ENCODE results near the gene WNT3.
"Not testable (repeated sequence)": the region's sequence is repeated elsewhere in the genome, so short reads cannot be mapped to it uniquely, and the experiment has no call there.

- TF ChIP-seq, protein P1, sequence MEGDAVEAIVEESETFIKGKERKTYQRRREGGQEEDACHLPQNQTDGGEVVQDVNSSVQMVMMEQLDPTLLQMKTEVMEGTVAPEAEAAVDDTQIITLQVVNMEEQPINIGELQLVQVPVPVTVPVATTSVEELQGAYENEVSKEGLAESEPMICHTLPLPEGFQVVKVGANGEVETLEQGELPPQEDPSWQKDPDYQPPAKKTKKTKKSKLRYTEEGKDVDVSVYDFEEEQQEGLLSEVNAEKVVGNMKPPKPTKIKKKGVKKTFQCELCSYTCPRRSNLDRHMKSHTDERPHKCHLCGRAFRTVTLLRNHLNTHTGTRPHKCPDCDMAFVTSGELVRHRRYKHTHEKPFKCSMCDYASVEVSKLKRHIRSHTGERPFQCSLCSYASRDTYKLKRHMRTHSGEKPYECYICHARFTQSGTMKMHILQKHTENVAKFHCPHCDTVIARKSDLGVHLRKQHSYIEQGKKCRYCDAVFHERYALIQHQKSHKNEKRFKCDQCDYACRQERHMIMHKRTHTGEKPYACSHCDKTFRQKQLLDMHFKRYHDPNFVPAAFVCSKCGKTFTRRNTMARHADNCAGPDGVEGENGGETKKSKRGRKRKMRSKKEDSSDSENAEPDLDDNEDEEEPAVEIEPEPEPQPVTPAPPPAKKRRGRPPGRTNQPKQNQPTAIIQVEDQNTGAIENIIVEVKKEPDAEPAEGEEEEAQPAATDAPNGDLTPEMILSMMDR (conservative IDR thresholded peaks at IDR 0.05; ENCODE audit: low read depth in 2 of 2) = not testable (repeated sequence)
- TF ChIP-seq ZNF114 (CRISPR knock-in tag; IDR thresholded peaks at IDR 0.05); EZH2 (IDR thresholded peaks at IDR 0.05; ENCODE audit: low read depth, unreplicated experiment); REST (IDR thresholded peaks at IDR 0.05; ENCODE audit: unreplicated experiment); ZNF331 (CRISPR knock-in tag; IDR thresholded peaks at IDR 0.05; ENCODE audit: low read depth); NANOG (IDR thresholded peaks at IDR 0.05; ENCODE audit: borderline replicate concordance); POLR2AphosphoS5 (IDR thresholded peaks at IDR 0.05; ENCODE audit: low read depth): not testable (repeated sequence)
Measured at GRCh38 chr17:46757588-46757987, 60.9 kb downstream of the WNT3 start.
